Glomerular endothelial cell (primary cell): ENCODE results near the gene HSD3B1. TPM values are rescaled to one million over a fixed set of nuclear protein-coding genes. Genes with fewer than 3 reads are reported as not detected.
"Not testable (repeated sequence)": the region's sequence is repeated elsewhere in the genome, so short reads cannot be mapped to it uniquely, and the experiment has no call there.

Experiments used
- DNase-seq: peaks from one replicate; pipeline ENCODE4 v3.0.0-alpha.2; 2011; ENCODE audit warnings: low read depth, low spot score; ENCODE audit errors: extremely low read depth
- total RNA-seq: library from RNA; depleted of rRNA; stranded (reverse); fragments of >200 nt; gene quantifications from 2 replicates; pipeline ENCODE4 v1.2.3, GENCODE V29; 2015

Gene HSD3B1
- total RNA-seq, 1 donor from 2014 or later: not detected

GRCh38 chr1:119551218-119551617 is 44.2 kb downstream of the HSD3B1 start:
- no peak for DNase-seq

GRCh38 chr1:119552656-119553055 is 45.6 kb downstream of the HSD3B1 start:
- DNase-seq: not testable (repeated sequence)

GRCh38 chr1:119553302-119554071 is 46.5 kb downstream of the HSD3B1 start:
- DNase-seq: not testable (repeated sequence)

- no peak for DNase-seq
Measured at GRCh38 chr1:119554183-119554582, 47.2 kb downstream of the HSD3B1 start.

GRCh38 chr1:119556423-119556822 is 49.4 kb downstream of the HSD3B1 start:
- DNase-seq: no peak

- not testable (repeated sequence) for DNase-seq
Measured at GRCh38 chr1:119560402-119560801, 53.4 kb downstream of the HSD3B1 start.

- DNase-seq: no peak
Measured at GRCh38 chr1:119564548-119564947, 57.5 kb downstream of the HSD3B1 start.

Other genes starting within 250 kb of the HSD3B1 start
- gene HAO2, start 138.4 kb upstream of the HSD3B1 start, total RNA-seq: not detected in 2 replicates
- gene HSD3B2, start 92.1 kb upstream of the HSD3B1 start, total RNA-seq: not detected in 2 replicates
- 24.5 and 25.4 TPM in 2 replicates for gene ZNF697, start 141.1 kb downstream of the HSD3B1 start, total RNA-seq
- 10.6 and 26.4 TPM in 2 replicates for gene PHGDH, start 204.7 kb downstream of the HSD3B1 start, total RNA-seq